ENCODE results near the gene SEC14L1.
A peak's percentile ranks its signal among the peaks of the same experiment; 100 is the strongest.

The SEC14L1 gene

GRCh38 chr17:77186141-77186604 lies 45.4 kb downstream of the SEC14L1 start:
- no peak overlapping the region for H3K9ac ChIP-seq
- peaks cover 48% of the 10 kb centered on the region for H3K4me1 ChIP-seq (ENCODE audit: low read depth, poor library complexity, severe bottlenecking)
- H3K36me3 ChIP-seq (ENCODE audit: insufficient read depth) = no peaks in the 10 kb centered on the region
- no peak for TF ChIP-seq CTCF (conservative IDR thresholded peaks at IDR 0.05; ENCODE audit: low read depth, low read length)
- H3K27ac ChIP-seq = no peak overlapping the region
- no peak overlapping the region for H3K4me2 ChIP-seq
- no peak overlapping the region for H2AFZ ChIP-seq (ENCODE audit: low read depth)
- no peaks in the 10 kb centered on the region for H3K27me3 ChIP-seq (ENCODE audit: insufficient read depth, low read depth)
- 0 out of 2 replicates have a peak, but pooled peaks cover 7% of the 10 kb centered on the region for H4K20me1 ChIP-seq (ENCODE audit: insufficient read depth)
- H3K79me2 ChIP-seq (ENCODE audit: insufficient read depth, low read depth) = peaks cover 70% of the 10 kb centered on the region; the same call in 1 of the 2 replicates
- no peak overlapping the region for H3K4me3 ChIP-seq (IDR thresholded peaks at IDR 0.05; ENCODE audit: insufficient read depth, low read depth, low read length)

GRCh38 chr17:77188084-77189066 lies 47.6 kb downstream of the SEC14L1 start:
- peak overlapping the region; percentile 84 for H3K4me2 ChIP-seq
- H3K79me2 ChIP-seq (ENCODE audit: insufficient read depth, low read depth) = peaks cover 53% of the 10 kb centered on the region; the same call in 1 of the 2 replicates
- no peak overlapping the region for H3K4me3 ChIP-seq (IDR thresholded peaks at IDR 0.05; ENCODE audit: insufficient read depth, low read depth, low read length)
- H3K9ac ChIP-seq = peak overlapping the region; percentile 30; the same call in 1 of the 2 replicates
- peak overlapping the region; percentile 63 for H3K27ac ChIP-seq
- no peaks in the 10 kb centered on the region for H4K20me1 ChIP-seq (ENCODE audit: insufficient read depth)
- no peaks in the 10 kb centered on the region for H3K36me3 ChIP-seq (ENCODE audit: insufficient read depth)
- TF ChIP-seq CTCF (conservative IDR thresholded peaks at IDR 0.05; ENCODE audit: low read depth, low read length) = no peak
- peaks cover 38% of the 10 kb centered on the region for H3K4me1 ChIP-seq (ENCODE audit: low read depth, poor library complexity, severe bottlenecking)
- H3K27me3 ChIP-seq (ENCODE audit: insufficient read depth, low read depth) = no peaks in the 10 kb centered on the region
- no peak overlapping the region for H2AFZ ChIP-seq (ENCODE audit: low read depth)

GRCh38 chr17:77189148-77189547 lies 48.4 kb downstream of the SEC14L1 start:
- Histone ChIP-seq H3K4me1 (ENCODE audit: low read depth, poor library complexity, severe bottlenecking) (peaks cover 38% of the 10 kb centered on the region), H3K79me2 (ENCODE audit: insufficient read depth, low read depth) (peaks cover 45% of the 10 kb centered on the region; the same call in 1 of the 2 replicates), H3K4me3 (IDR thresholded peaks at IDR 0.05; ENCODE audit: insufficient read depth, low read depth, low read length) (no peak overlapping the region), H2AFZ (ENCODE audit: low read depth) (no peak overlapping the region), H3K27me3 (ENCODE audit: insufficient read depth, low read depth) (no peaks in the 10 kb centered on the region), H3K4me2 (peak overlapping the region; percentile 84), H3K27ac (peak overlapping the region; percentile 63), H3K36me3 (ENCODE audit: insufficient read depth) (no peaks in the 10 kb centered on the region), H3K9ac (peak overlapping the region; percentile 30; the same call in 1 of the 2 replicates), H4K20me1 (ENCODE audit: insufficient read depth) (no peaks in the 10 kb centered on the region)
- TF ChIP-seq CTCF (conservative IDR thresholded peaks at IDR 0.05; ENCODE audit: low read depth, low read length) = no peak

- H3K4me1 ChIP-seq (ENCODE audit: low read depth, poor library complexity, severe bottlenecking) = peaks cover 38% of the 10 kb centered on the region
- H3K27ac ChIP-seq = no peak overlapping the region
- TF ChIP-seq CTCF (conservative IDR thresholded peaks at IDR 0.05; ENCODE audit: low read depth, low read length) = no peak
- H3K79me2 ChIP-seq (ENCODE audit: insufficient read depth, low read depth) = peaks cover 35% of the 10 kb centered on the region; the same call in 1 of the 2 replicates
- H3K4me2 ChIP-seq = no peak overlapping the region
- H3K4me3 ChIP-seq (IDR thresholded peaks at IDR 0.05; ENCODE audit: insufficient read depth, low read depth, low read length) = no peak overlapping the region
- H3K36me3 ChIP-seq (ENCODE audit: insufficient read depth) = peaks cover under 1% of the 10 kb centered on the region; the same call in 1 of the 2 replicates
- H3K9ac ChIP-seq = no peak overlapping the region
- no peaks in the 10 kb centered on the region for H3K27me3 ChIP-seq (ENCODE audit: insufficient read depth, low read depth)
- no peak overlapping the region for H2AFZ ChIP-seq (ENCODE audit: low read depth)
- H4K20me1 ChIP-seq (ENCODE audit: insufficient read depth) = no peaks in the 10 kb centered on the region
Measured at GRCh38 chr17:77190576-77190975, 49.8 kb downstream of the SEC14L1 start.
